Measurements from ENCODE around the gene EPN1. TPM values are rescaled to one million over a fixed set of nuclear protein-coding genes. Genes with fewer than 3 reads are reported as not detected.

EPN1 gene
- total and polyA plus RNA-seq, 9 of the 15 experiments (the other 6 are each of a cell fraction or from before 2014, with no cell fraction given), result 0.08 to 138 (median 12.7) TPM

GRCh38 chr19:55674841-55675660 lies at the start of gene EPN1 (continued):
- TF ChIP-seq FOXP4 (CRISPR knock-in tag; IDR thresholded peaks at IDR 0.05; ENCODE audit: borderline replicate concordance) (no peak), SNRNP70 (optimal IDR thresholded peaks at IDR 0.05; ENCODE audit: low read depth, low read length) (no peak), ATF1 (CRISPR knock-in tag; IDR thresholded peaks at IDR 0.05) (peak; percentile 73), ATF1 (tag; IDR thresholded peaks at IDR 0.05) (peak; percentile 97), ZNF398 (CRISPR knock-in tag; IDR thresholded peaks at IDR 0.05) (no peak), BRD9 (IDR thresholded peaks at IDR 0.05; ENCODE audit: low read depth, partially characterized antibody) (no peak), ZBTB33 (CRISPR knock-in tag; IDR thresholded peaks at IDR 0.05) (no peak), FOXA1 (IDR thresholded peaks at IDR 0.05; ENCODE audit: borderline replicate concordance) (no peak), ZNF197 (CRISPR knock-in tag; IDR thresholded peaks at IDR 0.05; ENCODE audit: low read depth) (no peak), HLTF (IDR thresholded peaks at IDR 0.05) (no peak), ZNF644 (tag; IDR thresholded peaks at IDR 0.05; ENCODE audit: low read depth) (no peak), HNRNPLL (IDR thresholded peaks at IDR 0.05; ENCODE audit: low read depth, low read length, poor library complexity, severe bottlenecking) (peak; percentile 46), ZBTB26 (CRISPR knock-in tag; IDR thresholded peaks at IDR 0.05) (no peak), ZNF592 (IDR thresholded peaks at IDR 0.05) (no peak), NCOA4 (IDR thresholded peaks at IDR 0.05; ENCODE audit: partially characterized antibody) (no peak), TEAD1 (CRISPR knock-in tag; IDR thresholded peaks at IDR 0.05) (0 out of 4 replicates have a peak, but pooled peaks of 1 of the 2 experiments have one; percentile 11)
